Thoracic aorta (tissue), 2 donors: ENCODE results near the gene MX1. TPM values are rescaled to one million over a fixed set of nuclear protein-coding genes. Genes with fewer than 3 reads are reported as not detected.

Experiments used
- ATAC-seq: fragments of 150-250 bp; one replicate; pipeline ENCODE4 v1.8.0; 2017; ENCODE audit warnings: low read depth; ENCODE audit not compliant: insufficient number of reproducible peaks, low FRiP score
- DNase-seq: peaks from one replicate; pipeline ENCODE4 v3.0.0-alpha.2; 2020; ENCODE audit warnings: low spot score
- H3K27ac ChIP-seq, 2 donors: fragments of 200-600 bp; sonication (generic); 1 replicate in 1 of 2; 2 replicates in 1 of 2; pipeline ENCODE4 v1.5.1; 2016; ENCODE audit warnings: mild to moderate bottlenecking in 2 of 2, moderate library complexity in 2 of 2
- H3K27me3 ChIP-seq: fragments of 200-600 bp; sonication (generic); replicated peaks from 2 replicates; pipeline ENCODE4 v1.6.0; 2016; ENCODE audit warnings: mild to moderate bottlenecking; ENCODE audit not compliant: insufficient read depth
- H3K36me3 ChIP-seq: fragments of 200-600 bp; sonication (generic); one replicate; pipeline ENCODE4 v1.5.1; 2016
- H3K4me1 ChIP-seq, 2 donors: fragments of 200-600 bp; sonication (generic); 1 replicate in 1 of 2; 2 replicates in 1 of 2; pipeline versions ENCODE4 v1.5.1 to v1.6.0; 2016; ENCODE audit warnings: low read depth in 2 of 2, mild to moderate bottlenecking in 1 of 2; ENCODE audit not compliant: control insufficient read depth in 1 of 2
- H3K4me3 ChIP-seq: fragments of 200-600 bp; sonication (generic); 2 replicates; pipeline ENCODE4 v1.5.1; 2016; ENCODE audit warnings: mild to moderate bottlenecking
- H3K9me3 ChIP-seq: fragments of 200-600 bp; sonication (generic); 2 replicates; pipeline ENCODE4 v1.5.1; 2016
- CTCF ChIP-seq: fragments of 200-600 bp; sonication (generic); IDR thresholded peaks from one replicate; pipeline ENCODE4 v1.5.1; 2019; ENCODE audit warnings: antibody characterized with exemption
- total RNA-seq, 2 donors: library from RNA; depleted of rRNA; stranded (reverse); fragments of >200 nt; gene quantifications; one replicate each; pipeline versions ENCODE4 v1.1.0 to v1.2.3, GENCODE V29; 2016

MX1 gene
- total RNA-seq, 2 donors from 2014 or later = 60.0 to 79.9 TPM

- ATAC-seq = no peak
- H3K27me3 ChIP-seq = no peaks in the 10 kb centered on the region
- DNase-seq = no peak
- no peaks in the 10 kb centered on the region for H3K9me3 ChIP-seq
- H3K27ac ChIP-seq = no peak overlapping the region
- H3K4me3 ChIP-seq = no peak overlapping the region
- no peaks in the 10 kb centered on the region for H3K4me1 ChIP-seq
- no peak for TF ChIP-seq CTCF
- H3K36me3 ChIP-seq = no peaks in the 10 kb centered on the region
Measured at GRCh38 chr21:41387042-41387819, 38.8 kb upstream of the MX1 start.

- no peak overlapping the region for H3K27ac ChIP-seq
- no peaks in the 10 kb centered on the region for H3K9me3 ChIP-seq
- no peak overlapping the region for H3K4me3 ChIP-seq
- no peaks in the 10 kb centered on the region for H3K27me3 ChIP-seq
- DNase-seq = no peak
- no peaks in the 10 kb centered on the region for H3K36me3 ChIP-seq
- ATAC-seq = no peak
- H3K4me1 ChIP-seq = no peaks in the 10 kb centered on the region
- no peak for TF ChIP-seq CTCF
Measured at GRCh38 chr21:41387824-41388223, 38.2 kb upstream of the MX1 start.

GRCh38 chr21:41388259-41388658, 37.8 kb upstream of the MX1 start:
- TF ChIP-seq CTCF = no peak
- Histone ChIP-seq H3K4me3 (no peak overlapping the region), H3K4me1 (no peaks in the 10 kb centered on the region), H3K9me3 (no peaks in the 10 kb centered on the region), H3K27ac (no peak overlapping the region), H3K27me3 (no peaks in the 10 kb centered on the region), H3K36me3 (no peaks in the 10 kb centered on the region)
- DNase-seq = no peak
- no peak for ATAC-seq

DNA sequence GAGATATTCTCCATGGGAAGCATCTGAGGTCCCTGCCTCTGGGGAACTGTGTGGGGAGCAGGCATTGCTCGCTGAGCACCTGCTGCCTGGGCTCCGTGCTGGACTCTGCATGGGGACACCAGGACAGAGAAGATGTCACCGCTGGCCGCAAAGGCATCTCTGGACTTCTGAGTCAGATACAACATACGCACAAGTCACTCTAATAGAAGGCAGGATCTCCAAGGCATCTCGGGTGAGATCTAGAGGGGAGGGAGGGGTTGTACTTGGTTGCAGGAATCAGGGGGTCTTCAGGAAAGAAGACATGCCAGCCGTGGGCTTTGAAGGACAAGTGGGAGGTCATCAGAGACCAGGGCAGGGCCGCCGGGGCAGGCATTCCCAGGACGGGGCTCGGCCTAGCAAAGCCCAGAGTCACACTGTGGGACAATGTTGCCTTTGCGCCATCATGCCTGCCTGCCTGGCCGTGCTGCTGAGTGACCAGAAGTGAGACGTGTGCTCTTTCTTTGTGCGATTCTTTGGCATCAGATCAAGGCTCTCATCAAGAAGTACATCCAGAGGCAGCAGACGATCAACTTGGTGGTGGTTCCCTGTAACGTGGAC, 35.9 kb upstream of the MX1 start:
- H3K27ac ChIP-seq = no peak overlapping the region
- ATAC-seq (no peak), DNase-seq (no peak)
- TF ChIP-seq CTCF = no peak
- no peak overlapping the region for H3K4me3 ChIP-seq
- H3K36me3 ChIP-seq = no peaks in the 10 kb centered on the region
- no peaks in the 10 kb centered on the region for H3K4me1 ChIP-seq
- H3K27me3 ChIP-seq = no peaks in the 10 kb centered on the region
- H3K9me3 ChIP-seq = no peaks in the 10 kb centered on the region

DNA sequence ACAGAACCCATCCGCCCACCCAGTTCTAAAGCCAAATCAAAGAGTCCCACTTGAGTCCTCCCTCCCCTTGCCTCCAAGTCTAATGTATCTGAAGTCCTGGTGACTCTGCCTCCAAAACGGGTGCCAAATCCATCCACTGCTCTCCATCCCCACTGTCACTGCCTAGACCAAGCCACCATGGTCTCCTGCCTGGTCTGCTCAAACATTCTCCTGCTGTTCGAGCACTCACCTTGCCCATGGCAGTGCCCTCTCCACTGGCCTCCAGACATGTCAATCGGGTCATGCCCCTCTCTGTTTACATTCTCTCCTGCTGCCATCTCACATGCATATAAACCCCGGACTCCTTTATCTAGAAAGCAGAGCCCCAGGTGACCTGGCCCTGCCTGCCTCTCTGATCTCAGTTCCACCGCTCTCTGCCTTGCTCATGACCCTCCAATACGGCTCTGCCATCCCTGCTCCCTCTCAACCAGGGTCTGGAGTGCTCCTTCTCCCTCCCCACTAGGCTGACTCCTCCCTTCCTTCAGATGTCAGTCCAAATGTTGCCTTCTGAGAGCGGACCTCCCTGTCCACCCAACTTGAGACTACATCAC, 32.1 kb upstream of the MX1 start:
- no peak for TF ChIP-seq CTCF
- no peaks in the 10 kb centered on the region for H3K4me1 ChIP-seq
- H3K9me3 ChIP-seq = no peaks in the 10 kb centered on the region
- ATAC-seq = no peak
- no peak overlapping the region for H3K27ac ChIP-seq
- peaks cover 3% of the 10 kb centered on the region for H3K36me3 ChIP-seq
- no peak for DNase-seq
- H3K4me3 ChIP-seq = no peak overlapping the region
- H3K27me3 ChIP-seq = no peaks in the 10 kb centered on the region
